RWPE1 (cell line): ENCODE data around the gene KY.

Source experiments
- CTCF ChIA-PET: fragments of 350-600 bp; sonication (Branson Sonifier 250); formaldehyde crosslinking; extraction: SDS; loops from one replicate; lab custom pipeline; 2021; lab: Yijun Ruan, JAX
- POLR2A ChIA-PET: fragments of 400-600 bp; formaldehyde crosslinking; extraction: SDS; loops from one replicate; lab custom pipeline; 2020; ENCODE audit warnings: antibody characterized with exemption; ENCODE audit not compliant: low non-redundant PET; lab: Yijun Ruan, JAX
- DNase-seq: peaks from one replicate; pipeline ENCODE4 v3.0.0; 2012; ENCODE audit warnings: low spot score
- H3K27ac ChIP-seq: fragments of 450-650 bp; 2 replicates; pipeline ENCODE4 v1.5.1; 2017
- CTCF ChIP-seq: fragments of 450-650 bp; conservative IDR thresholded peaks from 2 replicates; pipeline ENCODE4 v1.5.1; 2017; ENCODE audit warnings: low read depth, mild to moderate bottlenecking

The KY gene

GRCh38 chr3:134655706-134656105 is 4.9 kb upstream of the KY start:
- POLR2A ChIA-PET: no interaction called here
- TF ChIP-seq CTCF: no peak
- CTCF ChIA-PET: interaction anchor here (0.6 kb wide), 1 partner anchor 16 kb away, joined by 4 read pairs; no protein-coding TSS in a partner anchor
- no peak for DNase-seq
- no peak overlapping the region for H3K27ac ChIP-seq

- TF ChIP-seq CTCF: no peak
- no peak overlapping the region for H3K27ac ChIP-seq
- no peak for DNase-seq
- CTCF ChIA-PET: interaction anchor here (0.7 to 1.1 kb wide), 2 partner anchors 15 to 53 kb away, joined by 3 read pairs; no protein-coding TSS in a partner anchor
- POLR2A ChIA-PET: no interaction called here
Observed at GRCh38 chr3:134654031-134654430, 3.2 kb upstream of the KY start.

DNA sequence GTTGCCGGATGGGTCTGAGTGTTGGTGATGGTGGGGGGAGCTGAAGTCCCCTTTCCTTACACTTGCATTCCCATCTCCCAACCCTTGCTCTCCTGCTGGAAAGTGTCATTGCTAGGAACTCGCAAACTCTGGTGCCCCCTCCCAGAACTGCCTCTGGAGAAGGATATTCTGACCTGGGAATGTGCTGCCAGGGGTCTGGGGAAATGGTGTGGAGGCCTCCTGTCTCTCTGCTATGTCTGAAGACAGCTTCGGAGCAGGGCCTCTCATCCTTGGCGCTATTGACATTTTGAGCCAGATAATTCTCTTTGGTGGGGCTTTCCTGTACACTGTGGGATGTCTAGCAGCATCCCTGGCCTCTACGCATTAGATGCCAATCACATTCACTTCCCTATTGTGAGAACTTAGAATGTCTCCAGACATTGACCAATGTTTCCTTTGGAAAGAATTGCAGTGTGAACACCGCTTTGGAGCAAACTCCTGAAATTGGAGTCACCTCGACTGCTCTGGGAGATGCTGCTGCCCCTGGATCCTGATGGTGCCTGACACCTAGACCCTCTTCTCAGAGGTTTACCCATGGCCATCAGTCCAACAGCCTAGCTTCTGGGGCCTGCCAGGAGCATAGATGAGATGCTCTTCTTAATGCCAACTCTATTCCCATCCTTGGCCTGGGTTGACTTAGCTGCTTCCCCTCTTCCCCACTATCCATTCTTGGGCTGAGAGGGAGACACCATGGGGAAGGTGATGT is 2.2 kb upstream of the KY start:
- DNase-seq: no peak
- H3K27ac ChIP-seq: no peak overlapping the region
- ChIA-PET CTCF (no interaction called here), POLR2A (no interaction called here)
- no peak for TF ChIP-seq CTCF

GRCh38 chr3:134652409-134652831 is 1.6 kb upstream of the KY start:
- no peak for DNase-seq
- POLR2A ChIA-PET: no interaction called here
- TF ChIP-seq CTCF: no peak
- CTCF ChIA-PET: no interaction called here
- H3K27ac ChIP-seq: no peak overlapping the region

- TF ChIP-seq CTCF: no peak
- CTCF ChIA-PET: no interaction called here
Observed at GRCh38 chr3:134651347-134652041, 672 bp upstream of the KY start.

GRCh38 chr3:134649106-134649705 is 1.6 kb downstream of the KY start:
- DNase-seq: no peak
- H3K27ac ChIP-seq: no peak overlapping the region
- TF ChIP-seq CTCF: no peak
- CTCF ChIA-PET: no interaction called here
- POLR2A ChIA-PET: no interaction called here

More at GRCh38 chr3:134651347-134652041, 672 bp upstream of the KY start:
- POLR2A ChIA-PET: no interaction called here
- no peak for DNase-seq
- H3K27ac ChIP-seq: no peak overlapping the region
